ENCODE results near the gene HS3ST1. TPM values are rescaled to one million over a fixed set of nuclear protein-coding genes. Genes with fewer than 3 reads are reported as not detected.

HS3ST1 gene
- total RNA-seq, 1 donor from 2014 or later = 0.27 TPM

GRCh38 chr4:11408233-11408967 is 20.3 kb downstream of the HS3ST1 start:
- Mint-ChIP-seq H3K27ac (ENCODE audit: unreplicated experiment) (no peak overlapping the region), H3K9me3 (ENCODE audit: unreplicated experiment) (peaks cover 3% of the 10 kb centered on the region), H3K4me3 (ENCODE audit: unreplicated experiment) (no peak overlapping the region), H3K27me3 (ENCODE audit: unreplicated experiment) (no peaks in the 10 kb centered on the region), H3K36me3 (ENCODE audit: unreplicated experiment) (no peaks in the 10 kb centered on the region), H3K4me1 (ENCODE audit: unreplicated experiment) (no peaks in the 10 kb centered on the region)
- DNase-seq (ENCODE audit: extremely low spot score, unreplicated experiment) = no peak
- TF ChIP-seq CTCF (IDR thresholded peaks at IDR 0.05) = no peak

GRCh38 chr4:11407551-11407950 is 21.1 kb downstream of the HS3ST1 start:
- no peaks in the 10 kb centered on the region for H3K4me1 Mint-ChIP-seq (ENCODE audit: unreplicated experiment)
- H3K27me3 Mint-ChIP-seq (ENCODE audit: unreplicated experiment) = no peaks in the 10 kb centered on the region
- no peak overlapping the region for H3K27ac Mint-ChIP-seq (ENCODE audit: unreplicated experiment)
- H3K36me3 Mint-ChIP-seq (ENCODE audit: unreplicated experiment) = no peaks in the 10 kb centered on the region
- DNase-seq (ENCODE audit: extremely low spot score, unreplicated experiment) = no peak
- no peak overlapping the region for H3K4me3 Mint-ChIP-seq (ENCODE audit: unreplicated experiment)
- H3K9me3 Mint-ChIP-seq (ENCODE audit: unreplicated experiment) = peaks cover 5% of the 10 kb centered on the region
- no peak for TF ChIP-seq CTCF (IDR thresholded peaks at IDR 0.05)

- Mint-ChIP-seq H3K4me1 (ENCODE audit: unreplicated experiment) (no peaks in the 10 kb centered on the region), H3K36me3 (ENCODE audit: unreplicated experiment) (no peaks in the 10 kb centered on the region), H3K27ac (ENCODE audit: unreplicated experiment) (no peak overlapping the region), H3K9me3 (ENCODE audit: unreplicated experiment) (peaks cover 5% of the 10 kb centered on the region), H3K27me3 (ENCODE audit: unreplicated experiment) (no peaks in the 10 kb centered on the region), H3K4me3 (ENCODE audit: unreplicated experiment) (no peak overlapping the region)
- DNase-seq (ENCODE audit: extremely low spot score, unreplicated experiment) = no peak
- TF ChIP-seq CTCF (IDR thresholded peaks at IDR 0.05) = no peak
Observed at GRCh38 chr4:11404431-11404830, 24.3 kb downstream of the HS3ST1 start.

- Mint-ChIP-seq H3K36me3 (ENCODE audit: unreplicated experiment) (no peaks in the 10 kb centered on the region), H3K4me1 (ENCODE audit: unreplicated experiment) (no peaks in the 10 kb centered on the region), H3K27ac (ENCODE audit: unreplicated experiment) (no peak overlapping the region), H3K27me3 (ENCODE audit: unreplicated experiment) (no peaks in the 10 kb centered on the region), H3K9me3 (ENCODE audit: unreplicated experiment) (peaks cover 9% of the 10 kb centered on the region), H3K4me3 (ENCODE audit: unreplicated experiment) (no peak overlapping the region)
- DNase-seq (ENCODE audit: extremely low spot score, unreplicated experiment) = no peak
- TF ChIP-seq CTCF (IDR thresholded peaks at IDR 0.05) = no peak
Observed at GRCh38 chr4:11402192-11402591, 26.5 kb downstream of the HS3ST1 start.

GRCh38 chr4:11399461-11399971 is 29.2 kb downstream of the HS3ST1 start:
- no peak overlapping the region for H3K4me3 Mint-ChIP-seq (ENCODE audit: unreplicated experiment)
- H3K9me3 Mint-ChIP-seq (ENCODE audit: unreplicated experiment) = peaks cover 9% of the 10 kb centered on the region

More at GRCh38 chr4:11399461-11399971, 29.2 kb downstream of the HS3ST1 start:
- Mint-ChIP-seq H3K4me1 (ENCODE audit: unreplicated experiment) (no peaks in the 10 kb centered on the region), H3K27ac (ENCODE audit: unreplicated experiment) (no peak overlapping the region), H3K36me3 (ENCODE audit: unreplicated experiment) (no peaks in the 10 kb centered on the region), H3K27me3 (ENCODE audit: unreplicated experiment) (no peaks in the 10 kb centered on the region)
- DNase-seq (ENCODE audit: extremely low spot score, unreplicated experiment) = no peak
- no peak for TF ChIP-seq CTCF (IDR thresholded peaks at IDR 0.05)
